ENCODE results near the gene VEGFA.

VEGFA gene

DNA sequence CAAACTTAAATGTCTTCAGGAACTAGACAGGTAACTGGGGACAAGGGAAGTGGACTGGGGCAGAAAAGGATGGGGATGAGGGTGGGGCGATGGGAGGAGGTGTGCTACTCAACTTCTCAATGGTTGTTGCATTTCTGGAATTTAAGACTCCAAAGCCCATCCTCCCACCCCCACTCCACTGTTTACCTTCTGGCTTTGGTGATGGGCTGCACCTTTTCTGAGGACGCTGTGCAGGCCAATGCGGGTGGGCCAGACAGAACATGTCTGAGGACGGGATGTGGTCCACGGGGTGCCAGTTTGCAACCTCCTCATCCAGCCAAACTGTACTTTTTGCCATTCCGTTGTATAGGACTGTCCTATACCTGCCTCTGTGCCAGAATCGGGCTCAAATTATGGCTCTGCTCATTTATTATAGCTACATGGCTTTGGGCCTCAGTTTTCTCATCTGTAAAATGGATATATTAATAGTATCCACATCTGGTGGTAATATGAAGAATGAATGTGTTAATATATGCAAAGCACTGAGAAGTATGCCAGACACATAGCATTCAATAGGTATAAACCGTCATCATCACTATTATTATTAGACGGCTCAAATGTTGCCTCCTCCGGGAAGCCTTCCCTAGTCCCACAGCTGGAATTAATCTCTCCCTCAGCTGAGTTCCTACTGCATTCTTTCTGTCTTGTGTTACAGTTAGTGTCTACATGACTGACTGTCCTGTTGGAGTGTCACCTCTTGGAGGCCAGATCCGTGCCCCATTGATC is 31.0 kb upstream of the VEGFA start:
- no peak for DNase-seq (ENCODE audit: low read depth)

DNA sequence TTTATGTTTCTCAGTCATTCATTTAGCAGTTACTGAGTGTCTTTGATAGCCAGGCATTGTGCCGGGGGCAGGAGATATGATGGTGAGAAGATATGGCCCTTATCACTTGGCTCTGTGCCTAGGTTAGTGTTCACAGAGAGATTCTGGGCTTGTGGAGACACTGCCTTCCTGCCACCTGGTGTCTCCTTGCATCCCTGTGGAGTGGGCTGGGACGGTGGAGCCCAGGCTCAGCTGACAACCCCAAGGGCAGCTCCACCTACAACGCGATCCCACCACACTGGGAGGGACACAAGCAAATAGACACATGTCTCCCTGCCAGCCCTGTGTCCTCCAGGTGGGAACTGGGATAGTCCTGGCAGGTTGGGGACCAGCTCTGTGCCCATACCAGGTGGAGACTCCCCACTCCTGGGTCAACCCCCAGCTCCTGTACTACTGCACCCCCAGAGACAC is 30.3 kb upstream of the VEGFA start:
- no peak for DNase-seq (ENCODE audit: low read depth)

DNA sequence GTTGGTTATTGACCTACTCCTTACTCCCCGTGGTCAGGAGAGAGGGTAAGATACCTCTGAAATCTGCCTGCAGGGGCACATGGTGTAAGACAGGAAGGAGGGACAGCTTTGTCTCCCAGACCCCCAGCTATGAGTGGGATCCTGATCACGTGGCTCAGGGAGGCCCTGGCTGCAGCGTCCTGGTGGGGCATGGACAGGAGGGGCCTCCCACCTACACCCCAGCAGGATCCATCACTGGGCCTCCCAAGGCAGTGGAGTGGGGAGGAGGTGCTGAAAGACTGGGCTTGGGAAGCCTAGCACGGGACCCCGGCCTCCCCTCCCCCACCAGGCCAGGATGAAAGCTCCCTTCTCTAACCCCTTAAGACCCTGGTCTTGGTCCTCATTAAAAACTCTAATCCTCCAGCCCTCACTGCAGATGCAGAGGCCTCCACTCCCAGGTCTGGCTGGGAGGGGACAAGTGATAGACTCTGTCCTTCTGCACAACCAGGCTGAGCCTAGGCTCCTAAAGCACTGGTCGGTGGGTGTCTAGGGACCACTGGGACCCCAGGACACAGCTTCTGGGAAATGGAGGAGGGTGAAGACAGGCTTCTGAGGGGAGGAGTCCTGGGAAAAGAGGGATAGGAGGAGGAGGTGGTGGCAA is 29.6 kb upstream of the VEGFA start:
- no peak for DNase-seq (ENCODE audit: low read depth)

DNA sequence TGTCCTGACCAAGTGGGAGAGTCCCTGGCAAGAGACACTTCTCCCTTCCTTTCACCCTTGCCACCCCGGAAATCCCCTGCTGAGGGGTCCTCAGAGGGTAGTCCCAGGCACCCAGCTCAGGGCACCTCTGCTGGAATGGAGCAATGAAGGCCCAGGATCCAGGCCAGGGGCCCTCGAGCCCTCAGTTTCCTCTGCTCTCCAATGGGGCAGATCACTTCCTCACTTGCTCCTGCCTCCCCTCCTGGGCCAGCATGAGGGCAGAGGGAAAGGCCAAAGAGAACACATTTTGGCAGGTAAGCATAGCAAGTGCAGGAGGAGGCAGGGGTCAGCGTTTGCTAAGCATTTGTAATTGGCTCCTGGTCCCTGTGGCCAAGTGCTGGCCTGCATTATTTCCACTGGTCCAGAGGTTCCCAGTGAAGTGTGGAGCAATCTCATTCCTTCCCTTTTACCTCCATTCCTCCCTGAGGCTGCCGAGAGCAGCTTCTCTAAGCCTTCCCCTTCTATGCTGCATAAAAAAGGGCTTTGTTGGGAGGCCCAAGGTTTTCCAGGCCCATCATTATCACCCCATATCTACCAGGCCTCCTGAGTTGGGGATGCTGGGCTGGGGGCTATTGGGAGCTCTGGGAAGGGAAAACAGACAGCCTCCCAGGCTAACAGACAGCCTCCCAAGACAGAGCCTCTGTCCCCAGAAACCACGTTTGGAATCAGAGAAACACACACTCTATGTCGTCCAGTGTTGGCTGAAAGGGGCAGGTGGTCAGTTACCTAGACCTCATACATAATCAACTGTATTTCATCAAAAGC is 28.8 kb upstream of the VEGFA start:
- no peak for DNase-seq (ENCODE audit: low read depth)

DNA sequence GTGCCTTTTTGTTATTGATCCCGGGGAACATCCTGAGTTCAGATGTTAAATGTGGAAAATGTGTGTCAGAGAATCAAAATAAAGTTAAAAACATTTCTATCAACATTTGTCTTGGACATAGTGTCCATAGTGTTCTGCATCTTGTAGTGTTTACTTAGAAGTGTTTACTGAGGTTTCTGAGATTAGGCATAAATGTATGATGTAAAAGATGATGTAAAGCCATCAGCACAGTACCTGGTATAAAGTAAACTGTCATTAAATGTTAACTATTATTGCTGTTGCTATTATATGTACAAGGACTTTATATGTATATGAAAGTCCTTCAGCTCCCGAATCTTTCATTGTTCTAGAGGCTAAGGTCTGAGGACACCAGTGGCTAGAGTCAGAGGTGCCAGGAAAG is 28.2 kb upstream of the VEGFA start:
- no peak for DNase-seq (ENCODE audit: low read depth)

DNA sequence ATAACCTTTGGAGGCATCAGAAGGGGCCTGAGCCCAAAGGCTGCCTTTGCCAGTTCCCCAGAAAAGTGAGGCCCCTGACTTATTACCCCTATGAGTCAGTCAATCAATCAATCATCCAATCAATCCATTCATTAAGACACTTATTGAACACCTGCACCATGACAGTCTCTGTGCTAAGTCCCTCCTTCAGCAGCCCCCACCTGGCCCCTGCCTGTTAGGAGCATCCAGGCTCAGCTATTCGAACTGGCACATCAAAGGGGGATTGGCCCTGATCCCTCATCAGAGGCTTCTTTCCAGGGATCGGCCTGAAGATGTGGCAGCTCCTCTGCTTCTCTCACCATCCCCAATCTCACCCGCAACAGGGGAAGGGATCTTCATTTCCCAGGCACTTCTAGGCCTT is 27.7 kb upstream of the VEGFA start:
- no peak for DNase-seq (ENCODE audit: low read depth)

DNA sequence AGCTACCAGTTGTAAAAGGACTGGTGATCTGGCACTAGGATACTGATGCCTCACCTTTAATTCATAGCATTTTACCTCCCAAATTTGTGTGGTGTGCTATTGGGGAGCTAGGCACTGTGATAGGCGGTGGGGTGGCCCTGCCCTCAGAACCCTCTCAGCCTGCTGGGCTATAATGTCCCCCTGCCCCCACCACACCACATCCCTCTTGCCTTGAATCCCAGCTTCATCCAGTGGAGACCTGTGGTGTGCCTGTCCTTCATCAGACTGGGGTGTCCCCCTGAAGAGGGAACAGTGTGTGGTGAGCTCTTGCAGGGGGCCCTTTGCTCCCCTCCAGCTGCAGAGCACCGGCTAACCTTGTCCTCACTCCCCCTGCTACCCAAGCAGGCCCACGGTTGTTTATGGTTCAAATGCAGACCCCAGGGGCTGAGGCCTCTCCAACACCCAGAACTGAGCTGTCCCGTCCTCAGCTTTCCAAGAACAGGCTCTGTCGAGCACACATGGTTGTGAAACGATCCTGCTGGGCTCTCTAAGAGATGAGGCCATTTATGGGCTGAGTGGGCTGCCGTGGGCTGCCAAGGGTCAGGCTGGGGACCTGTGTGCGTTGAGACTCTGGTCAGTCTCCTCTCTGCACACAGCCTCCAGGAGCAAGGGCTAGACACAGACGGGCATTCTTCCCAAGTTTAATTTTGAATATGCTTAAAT is 26.9 kb upstream of the VEGFA start:
- DNase-seq (ENCODE audit: low read depth) = no peak

DNA sequence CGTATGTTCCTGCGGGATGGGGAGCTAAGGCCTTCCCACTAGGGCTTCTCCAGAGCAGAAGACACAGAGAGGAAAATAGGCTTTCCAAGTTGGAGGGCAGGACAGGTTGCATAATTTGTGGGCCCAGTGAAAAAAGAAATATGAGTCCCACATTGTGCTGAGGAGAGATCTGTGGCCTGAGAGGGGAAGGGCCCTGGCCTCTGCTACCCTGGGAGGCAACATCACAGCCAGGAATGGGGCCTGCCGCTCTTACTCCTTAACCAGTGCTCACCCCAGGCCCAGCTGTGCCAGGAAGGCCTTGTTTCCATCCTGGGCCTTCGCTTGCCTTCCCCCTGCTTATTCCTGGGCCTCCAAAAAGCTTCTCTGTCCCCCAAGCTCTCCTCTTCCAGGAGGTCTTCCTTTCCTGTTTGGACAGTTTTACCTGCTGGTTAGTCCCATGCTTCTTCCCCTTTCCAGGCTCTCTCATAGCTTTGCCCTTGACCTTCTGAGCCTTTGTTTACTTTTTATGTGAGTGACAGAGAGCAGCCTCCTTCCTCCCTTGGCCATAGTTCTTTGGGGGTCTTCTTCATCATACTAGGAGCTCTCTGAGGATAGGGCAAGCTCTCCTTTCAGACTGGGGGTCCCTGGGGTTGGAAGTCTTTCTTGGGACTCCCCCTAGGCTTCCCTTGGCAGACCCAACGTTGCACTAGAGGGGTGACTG is 26.2 kb upstream of the VEGFA start:
- no peak for DNase-seq (ENCODE audit: low read depth)

DNA sequence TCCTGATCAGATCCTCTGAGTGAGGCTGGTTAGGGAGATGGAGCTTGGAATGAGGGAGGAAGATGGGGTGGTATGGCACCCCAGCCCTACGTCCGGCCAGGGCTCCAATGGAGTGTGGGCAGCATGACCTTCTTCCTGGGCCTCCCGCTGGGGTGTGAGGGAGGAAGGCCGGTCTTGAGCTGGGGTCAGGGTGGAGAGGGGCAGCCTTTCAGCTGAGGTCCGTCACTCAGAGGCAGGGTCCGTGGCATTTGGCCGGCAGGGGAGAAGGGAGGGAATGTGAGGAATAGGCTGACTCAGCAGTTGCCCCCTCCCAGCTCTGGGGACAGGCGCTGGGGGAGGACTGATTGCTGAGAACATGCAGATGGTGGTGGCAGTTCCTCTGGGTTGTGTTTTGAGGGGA is 25.5 kb upstream of the VEGFA start:
- no peak for DNase-seq (ENCODE audit: low read depth)

DNA sequence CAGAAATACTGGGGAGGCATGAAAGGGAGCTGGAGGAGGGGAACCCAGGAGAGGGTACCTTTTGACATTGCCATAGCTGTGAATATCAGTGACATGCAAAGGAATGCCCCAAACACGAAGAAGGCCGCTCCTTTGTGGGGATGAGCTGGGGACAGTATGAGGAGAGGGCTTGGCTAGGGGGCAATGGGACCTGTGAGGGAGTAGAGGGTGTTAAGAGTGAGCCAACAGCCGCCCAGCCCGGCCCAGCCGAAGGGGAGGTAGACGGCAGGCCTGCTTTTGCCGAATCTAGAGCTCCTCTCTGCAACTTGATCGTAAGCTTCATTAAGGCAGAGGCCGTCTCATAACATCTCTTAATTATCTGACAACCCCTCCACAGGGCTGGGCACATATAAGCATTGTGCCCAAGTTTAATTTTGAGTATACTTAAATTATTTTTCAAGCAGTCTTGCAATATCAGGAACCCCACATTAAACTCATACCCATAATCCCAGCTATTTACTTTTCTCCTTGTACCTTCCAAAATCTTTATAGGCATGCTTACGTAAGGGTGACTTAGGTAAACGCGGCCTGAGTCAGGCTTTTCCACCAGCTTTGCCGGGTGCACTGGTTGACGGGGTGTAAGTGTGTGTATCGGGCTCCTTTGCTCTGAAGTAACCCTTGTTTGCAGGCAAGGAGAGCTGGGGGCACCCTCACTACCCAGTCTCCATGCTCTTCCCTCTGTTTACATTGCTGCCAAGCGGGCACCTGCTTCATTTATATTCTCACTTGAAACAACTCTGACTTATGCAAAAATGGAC is 24.9 kb upstream of the VEGFA start:
- DNase-seq (ENCODE audit: low read depth) = no peak

DNA sequence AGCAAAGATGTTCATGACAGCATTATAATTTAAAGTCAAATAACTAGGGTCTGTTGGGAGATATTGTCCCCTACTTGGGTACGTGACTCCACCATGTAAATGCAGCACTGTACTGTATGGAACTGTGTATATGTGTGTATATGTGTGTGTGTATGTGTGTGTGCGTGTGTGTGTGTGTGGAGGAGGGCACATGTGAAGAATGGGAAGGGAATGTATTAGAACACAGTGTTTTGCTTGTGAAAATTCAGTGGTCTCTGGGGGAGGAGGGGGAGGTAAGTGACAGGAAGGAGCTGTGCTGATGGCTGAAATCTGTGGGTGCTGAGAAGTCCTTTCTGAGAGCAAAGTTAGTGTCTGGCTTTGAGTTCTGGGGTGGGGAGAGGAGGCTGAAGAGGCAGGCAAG is 23.9 kb upstream of the VEGFA start:
- no peak for DNase-seq (ENCODE audit: low read depth)

DNA sequence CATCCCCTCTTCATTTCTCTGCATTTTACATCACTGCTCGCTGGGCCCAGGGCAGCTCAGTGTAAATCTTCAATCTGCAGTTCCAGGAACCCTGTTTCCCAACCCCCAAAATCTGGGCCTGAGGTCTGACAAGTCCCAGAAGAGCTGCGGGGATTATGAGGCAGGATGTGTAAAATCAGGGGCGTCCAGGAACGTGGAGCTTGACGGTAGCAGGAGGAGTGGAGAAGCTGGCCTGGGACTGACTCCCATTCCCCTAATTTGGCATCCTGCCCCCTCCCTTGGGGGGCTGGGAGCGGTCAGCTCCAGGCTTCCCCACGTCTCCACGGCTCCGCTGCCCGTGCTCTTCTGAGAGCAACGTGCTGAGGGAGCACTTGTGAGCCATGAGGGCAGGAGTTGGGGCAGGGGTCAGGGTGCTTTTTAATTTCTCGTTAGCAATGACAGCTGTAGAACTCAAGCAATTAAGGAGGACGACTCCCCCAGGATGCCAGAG is 23.4 kb upstream of the VEGFA start:
- DNase-seq (ENCODE audit: low read depth) = no peak

DNA sequence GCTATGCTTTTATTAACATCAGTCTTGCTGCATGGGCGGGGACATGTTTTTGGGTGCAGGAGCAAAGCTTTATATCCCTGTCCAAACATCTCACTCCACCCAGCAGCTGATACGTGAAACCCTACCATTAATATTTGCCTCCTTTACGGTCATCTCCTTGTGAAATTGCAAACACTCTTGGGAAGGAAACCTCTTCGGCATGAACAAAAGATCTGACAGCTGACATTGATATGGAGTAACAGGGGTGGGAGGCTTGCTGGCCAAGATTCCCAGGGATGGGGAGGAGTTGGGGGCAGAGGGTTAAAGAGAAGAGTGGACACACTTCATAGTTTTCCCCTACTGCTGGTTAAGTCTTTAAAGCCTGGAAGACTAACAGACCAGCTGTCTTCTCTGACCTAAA is 22.2 kb upstream of the VEGFA start:
- DNase-seq (ENCODE audit: low read depth) = no peak

DNA sequence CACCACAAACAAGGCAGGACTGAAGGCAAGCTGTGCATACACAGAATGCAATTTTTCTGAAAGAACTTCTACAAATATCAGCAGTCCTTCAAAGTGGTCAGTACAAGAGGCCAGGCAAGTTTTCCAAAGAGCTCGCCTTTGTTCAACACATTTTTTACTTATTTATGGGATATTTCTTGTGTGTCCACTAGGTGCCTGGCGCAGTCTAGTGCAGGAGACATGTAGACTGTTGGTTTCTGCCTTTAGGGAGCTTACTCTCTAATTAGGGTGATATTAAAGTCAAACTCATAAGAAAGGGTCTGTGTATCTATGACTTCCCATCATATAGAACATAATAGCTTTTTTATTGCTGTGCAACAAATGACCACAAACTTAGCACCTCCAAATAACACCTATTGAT is 21.2 kb upstream of the VEGFA start:
- DNase-seq (ENCODE audit: low read depth) = no peak

DNA sequence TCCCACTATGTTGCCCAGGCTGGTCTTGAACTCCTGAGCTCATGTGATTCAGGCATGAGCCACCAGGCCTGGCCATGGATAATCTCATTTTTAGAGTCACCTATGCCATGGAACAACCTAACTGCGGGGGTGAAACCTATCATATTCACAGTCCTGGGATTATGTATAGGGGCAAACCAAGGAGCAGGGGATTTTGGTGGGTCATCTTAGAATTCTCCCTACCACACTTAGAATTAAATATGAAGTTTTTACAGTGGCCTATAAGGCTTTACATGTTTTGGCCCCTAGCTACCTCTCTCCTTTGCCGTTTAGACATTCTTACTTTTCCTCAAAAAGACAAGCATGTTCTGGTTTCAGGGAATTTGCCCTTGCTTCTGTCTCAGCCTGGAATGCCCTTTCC is 20.6 kb upstream of the VEGFA start:
- DNase-seq (ENCODE audit: low read depth) = no peak

DNA sequence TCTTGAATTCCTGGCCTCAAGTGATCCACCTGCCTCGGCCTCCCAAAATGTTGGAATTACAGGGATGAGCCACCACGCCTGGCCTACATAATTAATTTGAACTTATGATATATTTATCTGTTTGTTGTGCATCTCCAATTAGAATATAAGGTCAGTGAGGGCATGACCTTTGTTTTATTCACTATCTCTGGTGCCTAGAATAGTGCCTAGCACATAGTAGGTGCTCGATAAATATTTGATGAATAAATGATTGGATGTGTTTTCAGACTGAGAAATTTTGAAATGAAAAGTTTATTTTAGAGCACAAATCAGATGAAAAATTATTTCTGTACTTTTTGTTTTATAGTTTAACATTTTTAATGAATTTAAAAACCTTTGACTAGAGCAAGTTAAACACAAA is 19.4 kb upstream of the VEGFA start:
- DNase-seq (ENCODE audit: low read depth) = no peak

DNA sequence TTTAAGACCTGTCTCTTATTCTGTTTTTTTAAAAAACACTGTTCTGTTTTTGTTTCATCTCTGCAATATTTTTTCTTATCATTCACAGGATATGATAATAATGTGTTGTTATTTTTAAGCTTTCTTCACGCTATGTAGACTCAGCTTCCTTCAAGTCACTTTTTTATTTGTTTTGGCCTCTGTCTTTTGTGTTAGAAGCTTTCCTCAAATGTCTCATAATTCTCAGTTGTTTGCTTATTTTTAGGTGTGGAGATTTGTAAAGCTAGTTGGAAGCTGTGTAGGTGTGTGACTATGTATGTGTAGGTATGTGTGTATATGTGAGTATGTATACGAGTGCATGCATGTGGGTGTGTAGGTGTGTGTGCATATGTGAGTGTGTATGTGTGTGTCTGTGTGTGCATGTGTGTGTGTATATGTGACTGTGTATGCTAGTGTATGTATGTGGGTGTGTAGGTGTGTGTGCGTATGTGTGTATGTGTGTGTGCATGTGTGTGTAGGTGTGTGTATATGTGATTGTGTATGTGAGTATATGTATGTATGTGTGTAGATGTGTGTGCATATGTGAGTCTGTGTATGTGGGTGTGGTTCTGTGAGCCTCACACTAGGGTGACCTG is 16.3 kb upstream of the VEGFA start:
- DNase-seq (ENCODE audit: low read depth) = no peak

DNA sequence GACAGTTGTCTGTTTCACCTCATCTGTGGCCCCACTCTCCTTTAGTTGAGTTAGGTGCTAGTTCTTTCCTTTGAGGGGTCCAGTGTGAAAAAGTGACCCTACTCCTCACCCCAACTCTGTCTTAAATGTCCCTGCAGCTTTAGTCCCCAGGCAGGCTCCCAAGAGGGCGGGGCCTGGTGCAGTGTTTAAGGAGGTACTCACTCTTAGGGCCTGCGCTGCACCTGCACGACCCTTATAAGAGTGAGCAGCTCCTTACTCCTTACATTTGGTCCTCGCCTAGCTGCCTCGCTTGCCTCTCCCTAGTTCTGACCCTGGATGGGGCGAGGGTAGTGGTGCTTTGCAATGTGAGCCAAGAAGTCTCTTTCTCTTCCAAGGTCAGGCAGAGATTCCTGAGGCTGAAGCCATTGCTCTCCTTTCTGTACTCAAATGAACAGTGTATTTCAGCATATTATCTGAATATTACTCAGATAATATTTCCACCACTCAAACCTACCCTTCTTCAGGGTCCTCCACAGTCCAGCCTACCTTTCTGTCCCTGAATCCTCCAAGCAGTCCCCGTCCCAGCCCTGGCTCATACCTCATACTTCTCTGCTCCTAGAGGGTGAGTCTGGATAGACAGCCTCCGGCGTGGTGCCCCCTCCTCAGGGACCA is 11.9 kb upstream of the VEGFA start:
- no peak for DNase-seq (ENCODE audit: low read depth)

DNA sequence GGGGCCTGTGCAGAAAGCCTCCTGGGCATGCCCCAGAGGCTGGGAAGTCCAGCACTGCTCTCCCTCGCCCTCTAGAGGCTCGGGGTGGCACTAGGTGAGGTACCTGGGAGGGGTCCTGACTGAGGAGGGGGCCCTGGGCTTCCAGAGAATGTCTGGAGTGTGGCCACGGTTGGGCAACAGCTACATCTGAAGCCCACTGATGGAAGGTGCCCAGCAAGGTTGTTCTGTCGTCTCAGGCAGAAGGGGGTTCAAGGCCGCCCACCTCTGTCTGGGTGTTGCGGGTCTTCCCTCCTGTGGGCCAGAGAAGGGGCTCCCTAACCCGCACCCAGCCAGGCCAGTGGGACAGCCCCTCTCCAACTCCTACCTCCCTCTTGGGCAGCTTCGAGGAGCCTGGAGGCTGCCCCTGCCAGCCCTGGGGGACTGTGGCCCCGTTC is 11.4 kb upstream of the VEGFA start:
- DNase-seq (ENCODE audit: low read depth) = no peak

Measured in T follicular helper cell (primary cell).